GM21390 (cell line): ENCODE data around the gene GDF7.

Experiments
- ATAC-seq: cut with Tn5 transposase; IDR thresholded peaks from one replicate; pipeline ENCODE4 v1.9.1; 2021; ENCODE audit not compliant: unreplicated experiment

Gene GDF7

DNA sequence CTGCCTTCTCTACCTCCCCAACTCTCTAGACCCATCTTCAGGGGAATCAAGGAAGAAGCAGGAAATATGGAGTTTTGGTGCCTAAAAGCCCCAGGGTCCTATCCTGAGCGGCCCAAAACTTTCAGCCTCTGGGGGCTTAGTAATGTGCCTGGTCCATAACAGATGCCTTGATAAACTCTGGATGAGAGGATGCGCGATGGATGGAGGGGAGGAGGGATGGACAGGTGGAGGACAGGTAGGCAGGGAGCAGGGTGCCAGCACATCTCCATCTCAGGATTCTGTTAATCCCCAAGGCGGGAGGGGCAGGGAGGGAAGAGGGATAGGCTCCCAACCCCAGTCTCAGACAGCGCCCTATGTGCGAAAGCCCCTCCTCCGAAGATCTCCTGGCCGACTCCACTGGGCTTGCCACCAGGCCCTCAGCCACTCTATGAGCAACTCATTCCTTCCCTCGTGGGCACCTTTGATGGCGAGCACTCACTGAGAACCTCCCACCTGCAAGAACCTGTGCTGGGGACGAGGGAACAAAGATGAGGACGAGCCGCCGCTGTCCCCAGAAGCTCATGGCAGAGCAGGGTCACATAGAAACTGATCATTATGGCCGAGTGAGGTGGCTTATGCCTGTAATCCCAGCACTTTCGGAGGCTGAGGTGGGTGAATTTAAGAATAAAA, 39.1 kb upstream of the GDF7 start:
- ATAC-seq = no peak

DNA sequence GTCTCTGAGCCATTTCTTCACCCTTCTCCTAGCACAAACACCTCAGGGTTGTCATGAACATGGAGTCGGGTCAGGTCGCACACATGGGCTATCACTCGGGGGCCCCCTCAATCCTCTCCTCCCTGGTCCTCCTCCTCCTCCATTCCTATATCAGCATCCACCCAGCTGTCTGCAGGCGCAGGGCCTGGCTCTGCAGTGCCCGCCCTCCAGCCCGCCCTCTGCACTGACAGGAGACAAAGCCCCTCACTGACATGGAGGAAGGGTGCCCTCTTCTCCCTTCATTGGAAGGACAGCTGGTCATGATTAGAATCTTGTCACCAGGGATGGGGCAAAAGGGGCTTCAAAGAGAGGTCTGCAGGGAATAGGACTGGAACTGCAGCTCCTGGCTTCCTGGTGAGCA, 37.8 kb upstream of the GDF7 start:
- ATAC-seq = no peak

DNA sequence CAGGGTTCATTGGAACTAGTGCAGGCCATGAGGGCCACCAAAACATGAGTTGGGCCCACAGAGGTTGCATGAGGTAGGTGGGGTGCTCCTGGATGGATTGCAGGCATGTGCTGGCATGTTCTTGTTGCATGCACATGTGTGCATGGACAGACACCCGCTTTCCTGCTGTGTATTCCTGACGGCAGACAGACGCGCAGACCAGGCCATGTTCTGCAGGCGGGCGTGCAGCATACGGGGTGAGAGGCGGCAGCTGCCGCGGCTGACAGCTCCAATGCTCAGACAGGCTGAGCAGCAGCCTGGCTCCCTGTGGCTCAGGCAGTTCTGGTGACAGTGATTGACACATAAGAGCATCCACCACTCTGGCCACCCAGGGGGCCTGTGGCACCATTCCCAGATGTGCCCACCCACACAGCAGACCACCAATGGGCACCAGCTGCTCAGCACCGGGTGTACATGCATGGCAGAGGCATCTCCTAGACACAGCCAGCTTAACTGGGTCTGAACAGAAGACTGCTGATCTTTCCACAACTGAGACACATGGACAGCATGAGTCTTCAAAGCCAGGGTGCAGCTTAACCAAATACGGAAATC, 37.3 kb upstream of the GDF7 start:
- no peak for ATAC-seq

DNA sequence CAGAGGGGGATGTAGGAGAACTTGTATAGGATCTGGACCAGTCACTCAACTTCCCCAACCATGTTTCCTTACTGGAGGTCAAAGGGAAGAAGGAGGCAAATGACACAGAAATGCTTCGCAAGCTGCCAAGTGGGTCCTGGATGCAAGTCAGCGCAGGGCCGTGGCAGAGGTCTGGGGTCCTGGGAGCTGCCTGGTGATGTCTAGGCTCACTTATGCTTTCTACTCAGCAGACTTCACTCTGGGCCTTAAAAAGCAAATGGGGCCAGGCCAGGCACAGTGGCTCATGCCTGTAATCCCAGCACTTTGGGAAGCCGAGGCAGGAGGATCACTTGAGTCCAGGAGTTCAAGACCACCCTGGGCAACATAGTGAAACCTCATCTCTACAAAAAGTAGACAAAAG, 36.0 kb upstream of the GDF7 start:
- ATAC-seq = no peak

DNA sequence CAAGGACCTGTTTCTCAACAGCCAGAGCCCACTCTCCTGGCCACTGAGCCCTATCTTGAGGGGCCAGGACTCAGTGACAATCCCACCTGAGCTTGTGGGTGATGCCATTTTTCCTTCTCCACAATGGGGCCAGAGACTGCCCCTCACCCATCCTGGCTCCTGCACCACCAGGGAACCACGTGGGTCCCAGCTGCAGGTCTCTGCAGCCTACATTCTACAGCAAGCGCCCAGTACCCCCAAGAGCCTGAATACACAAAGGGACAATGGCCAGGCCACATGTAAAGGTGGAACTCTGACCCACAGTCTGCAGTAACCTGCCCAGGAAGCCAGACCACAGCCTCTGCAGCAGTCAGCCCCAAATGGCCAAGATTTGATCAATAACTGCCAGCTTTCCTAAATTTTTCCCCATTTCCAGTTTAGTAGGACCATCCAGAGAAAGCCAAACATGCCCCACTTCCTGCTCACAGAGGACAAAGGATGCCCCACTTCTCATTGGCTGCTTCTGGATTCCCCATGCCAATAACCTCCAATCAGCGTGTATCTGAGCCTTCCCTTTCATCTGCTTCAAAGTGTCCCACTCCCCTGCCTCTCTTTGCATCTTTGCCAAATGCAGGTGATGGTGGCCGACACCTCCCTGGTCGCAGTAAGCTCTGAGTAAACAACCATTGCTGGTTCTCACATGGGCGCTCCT, 35.2 kb upstream of the GDF7 start:
- ATAC-seq = no peak

DNA sequence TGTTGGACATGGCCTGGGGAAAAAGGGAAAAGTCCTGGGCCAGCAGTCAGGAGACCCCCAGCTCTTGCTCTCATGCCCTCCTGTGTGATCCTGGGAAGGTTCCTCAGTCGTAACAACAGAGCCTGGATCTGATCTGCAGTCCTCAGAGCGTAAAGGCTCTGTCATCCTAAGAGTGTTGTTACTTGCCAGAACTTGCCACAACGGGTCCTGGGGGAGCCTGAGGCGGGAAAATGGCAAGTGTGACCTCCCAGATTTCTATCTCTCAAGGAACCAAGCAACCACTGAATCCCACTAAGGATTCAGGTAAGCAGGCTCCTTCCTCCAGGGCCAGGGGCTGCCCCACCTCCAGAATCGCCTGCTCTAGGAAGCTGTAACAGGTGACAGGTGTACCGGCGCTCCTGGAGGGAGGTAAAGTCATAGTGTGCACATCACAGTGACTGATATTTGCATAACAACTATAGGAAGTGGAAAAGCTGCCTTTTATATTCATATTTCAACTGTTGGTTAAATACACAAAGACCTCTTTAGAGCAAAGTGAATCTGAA, 34.4 kb upstream of the GDF7 start:
- ATAC-seq = no peak

DNA sequence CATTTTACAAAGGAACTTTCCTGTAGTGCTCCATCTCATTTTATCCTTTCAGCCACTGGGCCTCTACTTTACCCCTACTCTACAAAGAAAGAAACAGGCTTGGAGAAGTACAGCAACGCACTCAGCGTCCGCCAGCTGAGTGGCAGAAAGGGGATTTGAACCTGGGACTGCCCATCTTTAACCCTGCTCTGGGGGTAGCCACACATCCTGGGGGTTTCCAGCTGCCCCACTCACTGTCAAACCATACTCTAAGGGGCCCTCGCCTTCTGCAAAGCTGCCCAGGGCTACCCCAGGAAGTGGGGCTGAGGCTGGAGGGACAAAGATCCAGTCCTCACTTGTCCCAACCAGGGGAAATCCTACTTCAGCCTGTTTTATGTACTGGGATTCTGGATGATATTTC, 33.9 kb upstream of the GDF7 start:
- ATAC-seq = no peak

DNA sequence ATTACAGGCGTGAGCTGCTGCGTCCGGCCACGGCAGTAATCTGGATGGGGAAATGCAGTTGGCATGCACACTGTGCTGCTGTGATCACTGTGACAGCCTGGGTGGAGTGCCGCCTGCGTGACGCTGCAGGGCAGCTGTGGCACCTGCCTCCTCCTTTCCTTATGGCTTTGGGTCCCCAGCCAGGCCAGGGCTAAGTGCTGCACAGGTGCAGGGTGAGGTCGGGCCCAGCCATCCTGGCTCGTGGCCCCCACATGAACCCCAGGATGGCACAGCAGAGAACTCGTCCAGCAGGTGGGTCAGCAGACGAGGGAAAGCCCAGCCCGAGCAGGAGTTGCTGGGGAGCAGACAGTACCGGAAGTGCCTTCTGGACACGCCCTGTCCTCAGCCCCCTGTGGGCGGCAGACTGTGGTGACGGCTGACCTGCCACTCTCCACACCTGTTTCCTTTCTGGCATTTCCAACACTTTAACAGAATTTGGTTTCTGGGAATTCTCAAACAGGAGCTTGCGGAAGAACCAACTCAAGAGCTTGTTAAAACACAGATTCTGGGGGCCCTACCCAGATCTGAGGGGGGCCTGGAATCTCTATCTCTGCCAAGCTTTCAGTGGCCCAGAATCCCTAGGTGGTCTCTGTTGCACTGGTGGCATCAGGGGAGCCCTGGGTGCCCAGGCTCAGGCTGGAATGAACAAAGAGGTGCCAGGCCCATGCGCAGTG, 33.0 kb upstream of the GDF7 start:
- no peak for ATAC-seq

DNA sequence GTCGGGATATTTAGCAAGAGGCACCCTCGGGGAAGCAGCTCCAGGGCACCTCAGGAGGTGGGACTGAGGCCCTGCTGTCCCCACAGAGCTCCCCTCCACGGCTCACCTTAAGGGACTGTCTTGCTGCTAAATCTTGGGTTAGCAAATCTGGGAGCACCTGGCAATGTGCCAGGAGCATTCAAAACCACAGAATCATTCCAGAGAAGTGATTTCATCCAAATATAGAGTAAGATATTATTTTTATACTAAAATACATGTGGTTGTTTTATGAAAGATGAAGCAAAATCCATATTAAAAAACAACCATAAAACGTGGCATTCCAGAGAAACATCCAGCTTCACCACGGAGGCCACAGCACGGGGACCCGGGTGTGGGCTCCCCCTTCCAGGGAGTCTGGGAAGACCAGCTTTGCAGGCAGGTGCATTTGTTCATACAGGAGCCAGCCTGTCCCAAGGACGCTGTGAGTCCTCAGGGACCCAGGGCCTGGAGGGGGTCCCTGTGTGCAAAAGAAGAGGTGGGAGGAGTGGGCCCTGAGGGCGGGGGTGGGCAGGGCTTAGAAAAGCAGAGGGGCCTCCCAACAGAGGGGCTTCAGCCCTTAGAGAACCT, 32.3 kb upstream of the GDF7 start:
- ATAC-seq = no peak

DNA sequence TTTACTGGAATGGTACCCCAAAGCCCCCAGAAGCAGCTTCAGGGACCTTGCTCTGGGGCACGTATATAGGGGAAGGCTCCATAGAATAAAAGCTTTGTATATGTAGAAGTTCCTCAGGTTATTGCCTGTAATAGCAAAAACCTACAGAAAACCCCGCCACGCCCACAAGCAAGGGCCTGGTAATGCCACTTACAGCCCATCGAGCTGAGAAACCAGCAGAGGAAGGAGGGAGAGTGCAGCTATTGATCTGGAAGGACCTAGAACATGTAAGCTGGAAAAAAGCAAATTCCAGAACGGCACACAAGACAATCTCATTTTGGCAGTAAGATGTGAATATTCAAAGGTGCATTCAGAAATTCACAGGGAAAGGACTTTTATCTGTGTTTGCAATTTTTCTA, 31.8 kb upstream of the GDF7 start:
- no peak for ATAC-seq

DNA sequence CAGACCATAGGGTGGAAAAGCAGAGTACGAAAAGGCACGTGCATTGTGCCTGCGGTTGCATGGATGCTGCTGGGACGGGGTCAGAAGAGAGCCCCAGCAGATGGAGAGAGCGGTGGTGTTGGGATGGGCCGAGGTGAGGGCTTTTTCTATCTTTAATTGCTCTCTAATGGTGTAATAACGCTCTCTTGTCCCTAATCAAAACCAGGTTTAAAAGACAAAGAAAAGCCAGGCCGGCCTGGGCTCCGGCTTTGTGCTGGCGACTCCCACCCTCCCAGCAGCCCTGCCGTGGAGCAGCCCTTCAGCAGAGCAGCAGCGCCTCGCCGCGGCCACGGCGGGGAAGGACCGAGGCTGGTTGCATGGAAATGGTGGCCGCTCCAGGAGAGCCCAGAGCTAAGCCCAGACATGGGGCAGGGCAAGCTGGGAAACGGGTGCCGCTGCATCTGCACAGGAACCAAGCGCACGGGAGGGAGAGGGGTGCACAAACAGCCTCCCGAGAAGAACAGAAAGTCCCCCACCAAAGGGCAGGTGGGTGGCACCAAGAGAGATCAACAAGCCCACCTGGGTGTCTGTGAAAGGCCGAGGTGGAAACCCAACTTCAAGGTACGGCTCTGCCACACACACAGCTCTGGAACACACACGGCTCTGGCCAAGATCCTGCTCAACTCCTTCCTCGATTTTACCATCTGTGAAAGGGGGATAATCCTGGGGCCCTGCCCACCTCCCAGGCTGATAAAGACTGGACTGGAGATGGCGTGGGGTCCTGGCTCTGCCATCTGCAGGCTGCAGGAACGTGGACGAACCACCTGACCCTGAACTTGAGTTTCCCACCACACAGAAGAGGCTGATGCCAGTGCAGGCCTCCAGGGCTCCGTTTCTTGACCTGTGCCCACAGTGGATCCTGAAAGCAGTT, 31.0 kb upstream of the GDF7 start:
- ATAC-seq = peak; percentile 94

DNA sequence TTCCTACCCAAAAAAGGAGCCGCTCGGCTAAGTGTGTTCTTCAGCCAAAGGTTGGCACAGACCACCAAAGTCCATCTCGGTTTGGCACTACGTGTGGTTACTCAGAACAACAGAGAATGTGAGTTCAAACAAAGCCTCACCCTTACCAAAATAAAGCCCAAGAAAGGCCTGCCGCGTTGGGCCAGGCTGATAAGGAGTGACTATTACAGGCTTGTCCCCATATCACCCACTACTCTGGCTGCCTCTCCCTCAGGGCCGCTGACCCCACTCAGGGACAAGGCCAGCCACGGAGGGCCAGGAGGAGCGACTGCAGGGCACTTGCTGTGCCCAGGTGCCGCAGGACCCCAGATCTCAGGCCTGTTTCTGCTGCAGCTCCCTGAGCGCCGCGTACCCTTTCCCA, 29.8 kb upstream of the GDF7 start:
- no peak for ATAC-seq

DNA sequence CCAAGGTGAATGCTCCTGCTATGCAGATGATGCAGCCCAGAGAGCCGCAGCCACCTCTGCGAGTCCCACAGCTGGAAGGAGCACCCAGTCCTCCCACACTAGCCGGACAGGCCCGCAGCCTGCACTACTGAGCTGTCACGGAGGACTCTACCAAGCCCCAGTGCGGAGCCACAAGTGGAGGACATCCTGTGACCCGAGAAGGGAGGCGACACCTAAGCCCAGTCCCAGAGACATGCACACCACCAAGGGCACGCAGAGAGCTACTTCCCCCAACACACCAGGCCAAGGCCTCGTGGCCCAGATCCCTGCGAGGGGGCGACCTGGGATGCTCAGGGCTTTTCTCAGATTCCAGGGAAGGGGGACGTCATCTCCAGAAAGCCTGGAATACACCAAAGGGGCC, 28.9 kb upstream of the GDF7 start:
- ATAC-seq = no peak

DNA sequence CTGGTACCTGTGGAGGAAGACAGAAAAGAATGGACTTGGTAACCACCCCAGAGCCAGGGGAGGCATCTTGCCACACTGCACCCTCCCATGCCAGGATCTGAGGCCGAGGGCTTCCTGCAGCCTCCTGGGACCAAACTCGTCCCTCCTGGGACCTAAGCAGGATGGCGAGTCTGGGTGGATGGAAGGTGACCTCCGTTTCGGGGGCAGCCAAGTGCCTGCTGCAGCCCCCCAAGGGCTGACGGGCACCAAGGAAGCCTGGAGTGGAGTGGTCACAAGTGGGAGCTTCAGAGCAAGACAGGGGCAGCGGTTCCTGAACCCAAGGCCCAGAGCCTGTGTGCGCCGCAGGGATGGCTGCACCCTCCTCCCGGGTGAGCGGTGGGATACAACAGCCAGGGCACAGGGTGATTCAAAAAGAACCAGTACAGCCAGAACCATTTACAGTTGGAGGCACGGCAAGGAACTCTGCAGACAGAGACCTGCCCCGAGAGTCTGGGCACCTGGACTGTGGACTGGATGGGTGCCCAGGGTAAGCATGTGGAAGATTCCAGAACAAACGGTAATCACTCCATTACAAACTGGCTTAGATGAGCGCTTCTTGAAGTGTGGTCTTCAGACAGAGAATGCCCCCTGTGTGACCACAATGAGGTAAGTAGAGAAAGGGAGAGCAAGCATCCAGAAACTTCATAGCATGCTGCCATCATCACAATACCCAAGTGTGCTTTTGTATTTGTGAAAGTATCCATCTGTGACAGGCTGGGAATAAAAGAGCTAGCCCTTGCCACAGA, 28.1 kb upstream of the GDF7 start:
- no peak for ATAC-seq

DNA sequence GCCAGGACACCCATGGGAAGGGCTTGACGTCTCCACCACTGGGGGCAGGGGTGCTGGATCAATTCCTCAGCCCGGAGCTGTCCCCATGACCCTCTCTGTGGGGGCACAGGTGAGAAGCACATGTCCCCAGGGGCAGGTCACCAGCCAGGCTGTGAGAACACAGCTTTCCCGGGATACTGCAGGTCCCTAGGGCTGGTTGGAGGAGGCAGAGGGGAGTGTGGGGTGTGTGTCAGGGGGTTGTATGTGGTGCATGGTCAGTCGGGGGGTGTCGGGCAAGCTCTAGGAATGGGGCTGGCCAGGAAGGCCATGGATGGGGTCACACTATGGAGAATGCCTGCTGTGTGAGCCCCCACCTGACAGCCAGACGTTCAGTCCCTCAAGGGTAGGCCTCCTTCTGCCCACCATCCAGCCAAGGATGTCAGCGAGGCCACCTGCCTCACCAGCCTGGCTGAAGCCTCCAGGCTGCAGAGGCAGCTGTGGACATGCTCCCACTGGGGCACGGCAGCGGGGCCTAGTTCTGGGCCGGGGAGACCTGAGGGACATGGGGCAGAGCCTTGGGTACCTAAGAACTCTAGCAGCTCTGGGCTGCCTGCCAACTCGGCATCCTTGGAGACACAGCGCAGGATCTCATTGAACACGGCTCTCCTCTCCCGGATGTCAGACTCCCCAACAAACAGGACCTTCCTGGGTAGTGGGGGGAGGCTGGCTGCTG, 26.4 kb upstream of the GDF7 start:
- ATAC-seq = no peak

DNA sequence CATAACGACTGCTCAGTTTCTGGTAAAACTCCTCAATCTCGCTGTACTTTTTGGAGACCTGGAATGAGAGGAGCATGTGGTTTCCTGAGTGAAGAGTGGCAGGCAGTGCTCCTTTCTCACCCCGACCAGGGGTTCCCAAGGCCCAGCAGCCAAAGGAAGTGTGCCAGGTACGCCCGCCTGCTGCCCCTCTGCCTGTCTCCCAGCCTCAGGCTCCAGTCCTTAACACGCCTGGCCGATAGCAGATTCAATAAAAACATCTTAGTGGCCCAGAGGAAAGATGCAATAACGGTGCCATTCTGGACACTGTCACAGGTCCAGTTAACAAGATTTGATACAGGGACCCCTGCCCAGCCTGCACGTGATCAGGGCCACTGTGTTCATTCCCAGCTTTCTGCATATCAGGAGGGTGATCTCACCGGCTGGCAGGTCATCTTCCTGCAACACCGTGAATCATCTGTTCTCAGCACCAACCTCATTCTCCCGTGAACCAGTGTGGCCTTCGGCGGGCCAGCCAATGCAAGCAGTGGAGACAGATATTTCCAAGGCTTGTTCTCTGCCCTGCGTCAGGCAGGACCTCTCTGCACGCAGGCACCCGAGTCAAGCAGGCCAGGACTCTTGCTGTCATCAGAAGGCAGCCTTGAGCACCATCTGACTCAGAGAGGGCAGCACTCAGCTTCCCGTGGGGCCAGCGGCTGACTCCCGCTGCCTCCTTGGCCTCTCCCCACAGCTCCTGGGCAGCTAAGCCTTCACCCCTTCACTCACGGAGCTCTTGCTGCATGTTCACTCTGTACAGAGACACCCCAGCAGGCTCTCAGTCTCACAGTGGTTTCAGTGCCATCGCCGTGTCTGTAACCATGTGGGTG, 25.6 kb upstream of the GDF7 start:
- no peak for ATAC-seq

DNA sequence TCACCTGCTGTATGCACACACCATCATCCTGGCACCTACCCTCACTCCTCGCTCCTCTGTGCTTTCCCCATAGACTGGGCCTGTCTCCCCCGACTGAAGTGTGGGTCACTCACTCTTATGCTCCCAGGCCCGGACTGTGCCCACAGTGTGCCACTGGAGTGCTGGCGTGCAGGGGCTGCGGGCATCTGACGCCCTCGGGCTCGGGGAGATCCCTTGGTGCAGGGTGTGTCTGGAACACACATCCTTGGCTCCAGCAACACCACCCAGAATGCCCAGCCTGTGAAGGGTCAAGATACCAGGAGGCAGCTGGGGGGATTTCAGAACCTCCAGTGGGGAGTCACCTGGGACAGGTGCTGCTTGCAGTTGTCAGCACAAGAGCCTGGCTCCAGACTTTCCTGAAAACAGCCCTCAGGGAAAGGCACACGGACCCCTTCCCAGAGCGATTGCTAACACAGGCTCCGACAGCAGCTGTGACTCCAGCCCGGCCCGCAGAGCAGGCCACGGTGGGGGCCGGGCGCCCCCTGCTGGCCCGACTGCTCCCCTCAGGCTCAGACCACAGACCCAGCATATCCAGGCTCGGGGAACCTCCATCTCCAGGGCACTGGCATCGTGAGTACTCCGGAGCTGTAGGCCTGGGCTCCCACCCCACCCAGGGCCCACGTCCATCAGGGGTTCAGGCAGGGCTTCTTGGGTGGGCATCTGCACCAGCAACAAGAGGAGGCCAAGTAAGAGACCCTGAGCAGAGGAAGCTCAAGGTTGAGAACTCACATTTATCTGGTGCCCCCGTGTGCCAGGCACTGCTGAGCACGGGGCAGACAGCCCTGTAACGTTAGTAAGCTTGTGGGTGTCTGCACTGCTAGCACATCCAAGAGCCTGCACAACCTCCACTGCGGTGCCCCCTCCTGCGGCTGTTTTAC, 24.6 kb upstream of the GDF7 start:
- peak; percentile 97 for ATAC-seq
